Left cardiac atrium (tissue), 4 donors: ENCODE data around the gene MRPL14. TPM values are rescaled to one million over a fixed set of nuclear protein-coding genes. Genes with fewer than 3 reads are reported as not detected.

Source experiments
- ATAC-seq, 2 donors: fragments of 200-7000 bp; cut with Tn5 transposase; one replicate each; pipeline ENCODE4 v1.9.1; 2020; ENCODE audit warnings: mild to moderate bottlenecking in 2 of 2, moderate library complexity in 2 of 2
- DNase-seq: peaks from one replicate; pipeline ENCODE4 v3.0.0-alpha.2; 2020
- intact Hi-C, 2 donors: fragments of 100-400 bp; cut with DNase I; formaldehyde crosslinking; loops; one replicate each; pipeline versions ENCODE4 v1.14.1 to v1.15.1; 2022 to 2023
- total RNA-seq, 2 donors: library from RNA; stranded (reverse); fragmentation: NEBNext Ultra II Directional; extraction: Animal tissue kit (Norgen Biotek cat#: 25700); gene quantifications; one replicate each; pipeline ENCODE4 v1.2.1, GENCODE V29; 2021
- donor health status: DM: no; HTN: yes; CAD: no.
- donor health status: DM: no; HTN: yes; CAD: no; lungs with severe emphysema.
- donor health status: DM: yes; HTN: yes; CAD: no.
- donor health status: Dilated cardiomyopathy.

Gene MRPL14
- total RNA-seq, 2 donors from 2014 or later, result 32.4 to 41.2 TPM

DNA sequence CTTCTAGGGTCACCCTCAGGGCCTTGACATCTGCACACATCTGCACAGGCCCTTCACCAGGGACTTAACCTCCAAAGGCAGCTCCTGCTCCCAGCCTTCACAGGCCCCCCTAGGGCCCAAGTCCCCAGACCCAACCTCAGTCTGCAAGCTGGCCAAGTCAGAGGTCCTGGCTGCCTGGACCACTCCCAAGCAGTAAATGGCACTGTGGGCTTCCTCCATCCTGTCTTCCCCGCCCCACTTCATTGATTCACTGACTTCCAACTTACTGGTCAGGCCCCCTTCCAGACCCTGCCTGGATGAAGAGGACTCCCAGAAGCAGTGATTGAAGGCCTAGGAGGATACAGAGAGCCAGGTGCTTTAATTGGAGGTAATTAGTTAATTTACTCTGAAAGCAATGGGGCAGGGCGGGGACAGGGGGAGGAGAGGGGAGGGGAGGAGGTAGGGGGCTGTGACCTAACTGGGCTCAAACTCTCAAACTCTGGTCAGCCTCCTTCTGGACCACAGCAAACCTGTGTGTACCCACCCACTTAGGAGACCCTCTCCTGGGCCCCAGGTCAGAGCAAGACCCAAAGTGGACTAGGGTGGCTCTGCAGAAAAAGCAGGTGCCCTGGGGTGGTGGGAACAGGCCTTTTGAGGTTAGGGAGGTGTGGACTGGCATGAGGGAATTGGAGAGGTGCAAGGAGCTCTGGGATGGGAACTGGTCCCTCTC is 51.5 kb downstream of the MRPL14 start:
- ATAC-seq, result no peak
- intact Hi-C loops, result loop anchor here (2.0 to 10.0 kb wide), 3 partner anchors 73 to 303 kb away; no protein-coding TSS in a partner anchor
- DNase-seq, result no peak

DNA sequence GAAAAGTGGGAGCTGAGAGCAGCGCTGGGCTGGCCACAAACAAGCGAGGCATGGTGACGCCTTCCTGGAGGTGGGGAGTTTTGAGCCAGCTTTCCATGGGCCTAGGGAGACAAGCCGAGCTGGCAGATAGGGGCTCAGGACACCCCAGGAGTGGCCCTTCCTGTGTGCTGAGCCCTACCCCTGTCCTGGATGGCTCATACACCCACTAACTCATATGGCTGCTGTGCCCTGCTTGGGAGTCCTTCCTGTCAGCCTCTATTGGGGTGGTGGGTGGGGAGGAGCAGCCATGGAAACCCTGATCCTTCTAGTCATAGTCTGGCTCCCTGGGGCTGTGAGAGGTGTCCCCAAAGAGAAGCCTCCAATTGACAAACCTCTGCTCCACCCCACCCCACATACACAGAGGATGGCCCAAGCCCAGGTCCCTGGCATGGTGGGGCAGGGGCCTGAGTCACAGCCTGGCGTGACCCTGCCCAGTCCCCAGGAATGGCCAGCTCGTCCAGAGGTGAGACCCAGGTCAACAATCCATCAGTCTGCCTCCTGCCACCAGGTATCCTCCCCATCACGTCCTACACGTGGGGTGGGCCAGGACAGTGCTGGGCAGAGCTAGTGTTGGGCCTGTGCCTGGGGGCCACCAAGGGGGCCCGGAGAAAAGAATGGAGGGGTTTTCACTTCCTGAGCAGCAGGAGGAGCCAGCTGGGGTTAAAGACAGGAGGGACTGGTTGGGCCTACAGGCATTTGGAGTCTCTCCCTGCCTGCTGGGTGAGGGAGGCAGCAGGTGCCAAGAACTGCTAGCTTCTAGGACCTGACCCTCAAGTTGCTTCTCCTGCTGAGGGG is 52.2 kb downstream of the MRPL14 start:
- ATAC-seq (no peak), DNase-seq (no peak)
- intact Hi-C loops, result loop anchor here (1.0 to 10.0 kb wide), 5 partner anchors 72 to 306 kb away; no protein-coding TSS in a partner anchor

DNA sequence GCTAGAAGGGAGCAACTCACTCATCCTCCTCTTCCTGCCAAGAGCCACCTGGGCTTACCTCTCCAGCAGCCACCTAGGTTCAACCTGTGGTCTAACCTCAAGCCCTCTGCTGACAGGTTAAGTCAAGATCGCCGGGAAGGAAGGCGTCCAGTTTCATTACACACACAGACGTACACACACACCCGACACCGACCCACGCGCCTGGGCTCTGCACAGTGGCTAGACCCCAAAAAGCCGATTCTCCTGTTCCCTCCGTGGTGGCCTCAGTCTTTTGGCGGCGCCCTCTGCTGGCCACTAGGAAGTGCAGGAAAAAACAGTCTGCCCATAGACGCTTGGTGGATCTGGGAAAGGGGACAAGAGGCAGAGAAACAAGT is 52.8 kb downstream of the MRPL14 start:
- peak; percentile 84 for DNase-seq
- peak; percentile 70 to 71 for ATAC-seq
- intact Hi-C loops, result loop anchor here (1.0 to 10.0 kb wide), 5 partner anchors 72 to 305 kb away; no protein-coding TSS in a partner anchor

DNA sequence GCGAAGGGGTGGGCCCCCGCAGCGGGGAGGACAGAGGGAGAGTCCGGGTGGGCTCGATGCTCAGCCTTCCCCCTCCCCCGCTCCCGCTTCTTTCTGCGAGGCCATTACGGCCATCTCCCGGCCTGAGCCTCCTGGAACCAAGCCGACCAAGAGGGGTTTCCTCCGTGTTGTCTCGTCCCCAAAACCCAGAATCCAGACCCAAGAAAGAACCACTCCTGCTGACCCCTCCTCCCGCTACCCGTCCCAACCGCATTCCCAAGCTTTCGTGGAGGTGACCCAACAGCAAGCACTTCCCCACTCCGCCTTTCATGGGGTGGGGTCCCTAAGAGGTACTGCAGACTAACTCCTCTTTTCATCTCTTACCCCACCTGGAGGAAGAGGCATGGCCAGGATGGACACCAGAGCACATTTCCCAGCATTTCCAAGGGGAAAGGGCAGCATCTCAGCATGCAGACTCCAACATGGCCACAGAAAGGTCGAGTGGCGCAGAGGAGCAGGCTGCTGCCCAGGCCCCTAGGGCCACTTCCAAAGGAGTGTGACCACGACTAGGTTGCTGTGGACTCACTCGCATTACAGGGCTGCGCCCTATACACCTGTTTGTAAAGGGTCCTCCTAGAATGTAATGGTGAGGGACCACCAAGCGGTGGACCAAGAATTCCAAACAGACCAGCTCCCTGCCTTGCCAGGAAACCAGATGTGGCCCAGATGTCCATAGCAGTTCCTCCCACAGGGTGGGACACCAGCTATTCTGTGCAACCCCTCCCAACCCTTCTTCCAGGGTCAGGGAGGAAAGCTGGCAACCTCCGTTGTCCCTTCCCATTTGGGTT is 53.4 kb downstream of the MRPL14 start:
- ATAC-seq, result peak; percentile 12 to 18
- intact Hi-C loops, result loop anchor here (1.0 to 10.0 kb wide), 5 partner anchors 71 to 305 kb away; no protein-coding TSS in a partner anchor
- DNase-seq, result no peak

DNA sequence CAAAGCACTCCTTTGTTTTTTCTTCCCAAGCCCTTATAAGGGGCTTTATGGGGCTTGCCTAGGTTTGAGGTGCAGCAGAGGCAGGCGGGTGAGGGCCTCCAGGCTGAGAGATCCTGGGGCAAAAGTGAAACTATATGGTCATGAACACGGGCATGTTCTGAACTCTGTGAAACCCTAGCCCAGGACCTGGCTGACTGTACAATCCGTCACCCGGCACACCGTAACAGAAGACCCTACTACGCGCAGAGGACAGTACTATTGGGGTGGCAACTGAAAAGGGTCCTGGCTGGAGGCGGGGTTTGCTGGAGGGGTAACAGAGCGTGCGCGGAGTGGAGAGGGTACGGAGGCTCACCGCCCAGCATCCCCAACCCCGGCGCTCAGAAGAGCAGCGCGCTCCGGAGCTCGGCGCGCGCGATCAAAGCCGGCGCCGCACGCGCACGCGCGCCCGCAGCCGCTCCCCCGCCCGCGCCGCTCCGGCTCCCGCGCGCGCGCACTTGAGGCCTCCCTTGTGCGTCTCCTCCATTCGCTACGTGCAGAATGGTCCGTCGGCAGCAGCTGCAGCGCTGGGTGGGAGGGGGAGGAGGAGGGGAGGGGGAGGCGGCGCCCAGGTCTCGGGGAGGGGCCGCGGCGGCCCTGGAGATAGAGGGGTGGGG is 54.2 kb downstream of the MRPL14 start:
- intact Hi-C loops, result loop anchor here in 1 of 2 donors (5.0 to 10.0 kb wide), 2 partner anchors 121 to 218 kb away; no protein-coding TSS in a partner anchor
- DNase-seq, result peak; percentile 89
- ATAC-seq, result peak; percentile 75 to 86

DNA sequence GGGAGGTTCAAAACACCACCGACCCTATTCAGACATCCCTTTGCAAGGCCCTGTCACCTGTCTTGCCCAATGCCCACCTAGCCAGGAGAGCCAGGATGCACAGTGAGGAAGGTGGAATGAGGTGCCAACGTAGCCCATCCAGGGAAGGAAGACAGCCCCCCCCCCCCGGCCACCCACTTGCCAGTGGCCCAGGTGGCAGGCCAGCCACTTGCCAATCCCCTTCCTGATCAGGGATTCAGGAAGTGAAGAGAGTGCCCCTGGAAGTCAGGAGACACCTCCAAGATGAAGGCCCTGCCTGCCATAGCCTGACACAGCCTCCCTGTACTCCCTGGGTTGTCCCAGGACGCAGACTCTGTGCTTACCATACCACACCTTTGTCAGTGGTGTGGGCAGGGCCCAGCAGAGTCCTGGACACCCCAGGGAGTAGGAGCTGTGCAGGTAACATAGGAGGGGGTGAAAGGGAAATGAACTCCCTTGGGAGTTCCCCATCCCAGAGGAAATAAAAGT is 54.7 kb downstream of the MRPL14 start:
- no peak for ATAC-seq
- intact Hi-C loops, result loop anchor here in 1 of 2 donors (5.0 to 10.0 kb wide), 2 partner anchors 120 to 218 kb away; no protein-coding TSS in a partner anchor
- no peak for DNase-seq

DNA sequence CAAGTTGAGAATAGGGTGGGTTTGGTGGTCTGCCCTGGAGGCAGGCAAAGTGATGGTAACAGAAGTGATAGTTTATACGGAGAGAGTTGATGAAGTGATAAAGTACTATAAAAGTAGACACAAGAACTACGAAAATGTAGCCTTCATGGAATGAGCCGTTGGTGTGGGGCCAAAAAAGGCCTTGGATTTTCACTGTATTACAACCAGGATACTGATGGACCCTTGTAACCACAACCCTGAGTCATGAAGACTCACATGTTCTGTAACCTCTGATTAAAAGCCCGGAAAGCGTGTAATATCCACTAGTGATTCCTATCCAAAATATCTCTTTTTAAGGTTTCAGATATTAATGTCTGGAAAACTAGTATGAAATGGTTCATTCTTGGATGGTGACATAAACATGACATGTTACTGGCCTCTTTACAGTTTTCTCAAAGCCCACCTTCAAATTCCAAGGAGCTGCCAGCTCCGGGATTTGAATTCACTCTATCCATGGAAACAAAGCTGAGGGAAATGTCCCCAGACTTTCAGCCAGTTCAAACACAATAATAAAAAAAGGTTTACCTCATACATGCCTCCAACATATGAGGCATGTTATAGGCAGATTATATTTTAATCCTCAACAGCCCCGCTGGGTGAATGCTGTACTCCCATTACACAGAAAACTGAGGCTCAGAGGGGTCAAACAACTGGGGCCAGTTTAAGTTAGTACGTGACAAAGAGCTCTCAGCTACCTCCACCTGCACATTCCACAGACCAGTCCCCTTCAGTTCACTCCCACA is 55.4 kb downstream of the MRPL14 start:
- ATAC-seq (no peak), DNase-seq (no peak)
- intact Hi-C loops, result loop anchor here in 1 of 2 donors (5.0 to 10.0 kb wide), 2 partner anchors 120 to 217 kb away; no protein-coding TSS in a partner anchor

DNA sequence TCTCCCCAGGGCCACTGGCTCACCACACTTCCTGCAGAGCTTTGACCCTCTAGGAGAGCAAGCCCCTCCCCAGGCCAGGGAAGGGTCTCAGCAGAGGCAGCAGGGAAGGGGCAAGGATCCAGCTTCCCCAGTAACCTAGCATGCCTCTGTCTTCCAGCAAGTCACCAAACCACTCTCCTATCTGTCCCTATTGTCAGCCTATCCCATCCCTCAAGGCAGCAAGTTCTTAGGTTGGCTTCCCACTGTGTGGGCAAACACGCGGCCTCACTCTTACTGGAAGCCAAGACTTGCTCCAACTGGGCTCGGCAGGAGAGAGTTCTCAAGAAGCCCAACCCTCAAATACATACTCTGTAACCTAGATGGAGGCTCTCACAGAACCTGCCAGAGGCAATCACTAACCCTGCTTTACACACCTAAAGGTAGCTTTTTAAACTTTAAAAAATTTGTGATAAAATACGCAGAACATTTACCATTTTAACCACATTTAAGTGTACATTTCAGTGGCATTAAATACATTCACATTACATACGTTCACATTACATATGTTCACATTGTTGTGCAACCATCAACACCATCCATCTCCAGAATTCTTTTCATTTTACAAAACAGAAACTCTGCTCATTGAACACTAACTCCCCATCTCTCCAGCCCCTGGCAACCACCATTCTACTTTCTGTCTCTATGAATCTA is 58.5 kb downstream of the MRPL14 start:
- ATAC-seq (no peak), DNase-seq (no peak)
- intact Hi-C loops, result no loop called here

DNA sequence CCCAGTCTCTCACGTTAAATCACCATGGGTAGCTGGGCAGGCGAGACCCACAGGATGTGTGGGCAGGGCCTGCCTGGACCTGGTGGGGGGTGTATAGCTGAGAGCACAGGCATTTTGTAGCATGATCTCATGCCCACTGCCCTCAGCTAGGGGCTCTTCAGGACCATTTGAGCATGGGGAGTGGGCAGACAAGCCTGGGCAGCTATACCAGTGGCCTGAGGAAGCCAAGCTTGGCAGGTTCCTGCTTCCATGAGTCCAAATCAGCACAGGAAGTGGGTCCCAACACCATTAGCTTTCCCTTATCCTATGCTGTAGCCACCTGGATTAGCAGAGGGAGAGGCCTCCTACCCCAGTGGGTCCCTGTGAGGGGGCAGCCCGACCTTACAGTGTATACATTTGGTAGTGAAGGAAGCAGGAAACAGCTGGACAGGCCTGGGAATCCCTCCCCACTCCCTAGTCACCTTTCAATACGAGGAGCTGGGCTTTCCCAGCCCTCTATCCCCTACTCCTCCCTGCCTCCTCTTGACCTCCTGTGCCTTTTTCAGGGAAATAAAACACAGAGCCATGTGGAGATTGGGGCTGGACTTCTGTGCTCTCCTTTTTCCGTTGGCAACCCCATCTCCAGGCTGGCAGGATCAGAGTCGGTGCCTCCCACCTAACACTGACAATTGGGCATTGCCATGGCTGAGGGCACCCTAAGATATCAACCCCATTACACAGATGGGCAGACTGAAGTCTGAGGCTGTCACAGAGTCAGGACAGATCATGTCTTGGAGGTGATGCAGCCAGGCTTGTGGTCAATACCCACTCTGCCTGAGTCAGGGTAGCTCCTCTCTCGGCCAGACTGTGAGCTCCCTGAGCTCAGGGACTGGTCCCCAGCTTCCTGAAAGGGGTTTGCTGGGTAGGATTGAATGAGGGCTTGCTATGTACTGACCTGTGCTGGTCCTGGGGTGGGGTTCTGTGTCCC is 59.8 kb downstream of the MRPL14 start:
- intact Hi-C loops, result no loop called here
- DNase-seq (no peak), ATAC-seq (no peak)

DNA sequence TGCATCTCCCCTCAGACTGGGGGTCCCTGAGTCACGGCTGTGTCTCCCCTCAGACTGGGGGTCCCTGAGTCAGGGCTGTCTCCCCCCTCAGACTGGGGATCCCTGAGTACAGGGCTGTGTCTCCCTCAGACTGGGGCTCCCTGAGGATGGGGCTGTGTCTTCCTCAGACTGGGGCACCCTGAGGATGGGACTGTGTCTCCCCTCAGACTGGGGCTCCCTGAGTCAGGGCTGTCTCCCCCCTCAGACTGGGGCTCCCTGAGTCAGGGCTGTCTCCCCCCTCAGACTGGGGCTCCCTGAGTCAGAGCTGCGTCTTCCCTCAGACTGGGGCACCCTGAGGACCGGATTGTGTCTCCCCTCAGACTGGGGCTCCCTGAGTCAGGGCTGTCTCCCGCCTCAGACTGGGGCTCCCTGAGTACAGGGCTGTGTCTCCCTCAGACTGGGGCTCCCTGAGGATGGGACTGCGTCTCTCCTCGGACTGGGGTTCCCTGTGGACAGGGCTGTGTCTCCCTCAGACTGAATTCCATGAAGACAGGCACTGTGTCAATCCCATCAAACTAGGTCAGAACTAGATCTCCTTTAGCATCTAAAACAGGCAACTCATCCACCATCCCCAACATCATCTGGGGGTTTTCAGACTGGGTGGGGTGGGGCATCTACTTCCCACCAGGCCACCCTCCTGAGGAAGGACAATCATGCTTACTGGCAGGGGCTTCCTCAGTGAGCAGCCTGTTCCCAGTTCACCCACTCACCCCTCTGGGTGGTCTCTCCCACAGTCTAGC is 60.7 kb downstream of the MRPL14 start:
- ATAC-seq (no peak), DNase-seq (no peak)
- intact Hi-C loops, result no loop called here

DNA sequence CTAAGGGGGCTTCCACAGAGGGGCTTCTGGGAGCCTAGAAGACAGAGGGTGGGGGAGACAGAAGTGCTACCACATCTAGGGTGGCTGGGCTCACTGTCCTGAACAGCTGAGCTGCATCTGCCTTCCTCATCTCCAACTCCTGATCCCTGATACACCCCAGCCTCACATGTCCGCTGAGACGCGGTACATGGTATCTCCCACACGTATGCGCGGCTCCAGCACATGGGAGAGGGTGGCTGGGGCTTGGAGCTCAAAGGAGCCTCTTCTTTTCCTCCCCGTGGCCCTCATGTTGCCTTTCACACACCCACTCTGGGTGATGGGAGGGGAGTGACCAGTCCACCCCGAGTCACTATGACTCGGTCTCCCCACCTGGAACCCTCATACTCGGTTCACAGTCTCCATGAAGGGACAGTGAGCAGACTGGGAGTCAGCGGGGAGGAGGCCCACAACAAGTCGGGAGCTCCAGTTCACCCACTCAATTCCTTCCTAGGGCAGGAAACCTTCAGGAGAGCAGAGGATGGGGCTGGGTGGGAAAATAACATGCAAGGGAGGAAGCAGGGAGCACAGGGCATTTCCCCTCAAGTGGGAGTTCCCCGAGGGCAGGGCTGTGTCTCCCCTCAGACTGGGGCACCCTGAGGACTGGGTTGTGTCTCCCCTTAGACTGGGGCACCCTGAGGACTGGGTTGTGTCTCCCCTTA is 61.7 kb downstream of the MRPL14 start:
- DNase-seq (no peak), ATAC-seq (no peak)
- intact Hi-C loops, result no loop called here

DNA sequence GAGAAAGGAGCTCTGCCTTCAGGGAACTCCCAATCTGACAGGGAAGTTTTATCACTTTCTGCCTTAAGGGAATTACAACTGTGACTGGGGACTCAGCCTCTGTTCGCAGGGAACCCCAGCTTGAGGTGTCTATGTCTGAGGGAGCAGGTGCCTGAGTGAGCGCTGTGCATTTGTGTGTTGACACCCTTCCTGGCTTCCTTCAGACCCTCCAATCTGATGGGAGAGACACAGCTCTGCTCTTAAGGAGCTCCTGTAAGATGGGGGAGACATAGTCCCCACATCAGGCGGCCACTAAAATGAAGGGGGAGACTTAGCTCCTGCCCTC is 62.3 kb downstream of the MRPL14 start:
- no peak for ATAC-seq
- intact Hi-C loops, result no loop called here

DNA sequence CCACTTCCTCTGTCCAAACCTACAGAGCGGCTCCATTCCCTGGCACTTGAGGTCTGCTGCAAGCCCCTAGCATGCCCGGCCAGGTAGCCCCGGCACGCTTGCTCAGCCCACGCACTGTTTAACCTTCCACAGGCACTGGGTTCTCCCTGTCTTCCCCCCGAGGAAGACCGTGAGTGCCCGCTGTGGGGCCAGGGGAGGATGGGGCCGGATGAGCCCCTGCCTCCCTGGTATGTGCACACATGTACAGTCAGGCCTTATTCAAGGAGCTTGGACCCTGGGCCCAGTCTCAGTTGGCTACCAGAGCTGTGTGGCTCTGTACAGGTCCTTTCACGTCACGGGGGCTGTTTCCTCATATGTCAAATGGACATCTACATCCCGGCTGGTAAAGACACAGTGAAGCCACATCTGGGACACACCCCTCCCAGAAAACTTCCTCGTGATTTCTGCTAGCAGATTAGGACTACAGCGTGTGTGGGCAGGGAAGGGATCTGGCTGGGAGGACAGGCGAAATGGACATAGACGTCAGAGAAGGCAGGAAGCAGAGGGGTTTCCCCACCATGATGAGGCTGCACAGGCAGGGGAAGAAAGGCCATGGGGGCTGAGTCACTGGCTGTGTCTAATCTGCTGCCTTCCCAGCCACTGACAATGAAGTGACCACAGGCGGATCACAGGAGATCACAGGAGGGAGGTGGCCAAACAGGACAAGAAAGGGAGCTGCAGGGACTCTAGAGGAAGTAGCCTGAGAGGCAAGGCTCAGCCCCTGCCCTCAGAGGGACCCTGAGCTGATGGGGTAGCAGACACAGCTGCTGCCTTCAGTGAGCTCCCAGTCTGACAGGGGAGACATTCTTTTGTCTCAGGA is 62.9 kb downstream of the MRPL14 start:
- ATAC-seq, result peak; percentile 56 to 83
- intact Hi-C loops, result no loop called here
- peak; percentile 83 for DNase-seq

More for the DNA sequence above, 62.3 kb downstream of the MRPL14 start:
- DNase-seq, result no peak

DNA sequence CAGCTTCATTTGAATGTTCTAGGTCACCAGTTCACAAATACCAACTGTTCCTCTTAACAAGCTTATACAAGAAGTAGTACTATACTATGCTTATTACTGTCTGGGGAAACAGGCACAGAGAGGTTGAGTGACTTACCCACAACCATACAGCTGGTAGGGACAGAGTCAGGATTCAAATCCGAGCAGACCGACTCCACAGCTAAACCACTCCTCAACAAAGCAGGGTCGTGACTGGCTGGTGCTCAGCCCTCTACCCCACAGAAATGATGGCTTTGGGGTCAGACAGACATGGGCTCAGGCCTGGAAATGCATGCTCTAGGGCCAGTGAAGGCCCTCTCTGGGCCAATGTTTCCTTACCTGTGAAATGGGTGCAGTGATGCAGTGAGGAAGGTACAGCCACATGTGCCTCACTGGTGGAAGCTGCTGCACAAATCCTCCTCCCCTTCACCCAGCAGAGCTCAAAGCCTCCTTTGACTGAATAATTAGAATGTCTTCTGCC is 63.6 kb downstream of the MRPL14 start:
- intact Hi-C loops, result no loop called here
- DNase-seq, result no peak
- no peak for ATAC-seq
